Adrenal gland (tissue), 5 donors: ENCODE measurements around the gene PKP4.

Experiments
- POLR2A ChIP-seq, 2 donors: fragments of 450-650 bp; IDR thresholded peaks; one replicate each; pipeline ENCODE4 v1.6.1; 2017; ENCODE audit warnings: antibody characterized with exemption in 2 of 2, mild to moderate bottlenecking in 2 of 2, moderate library complexity in 1 of 2
- TF ChIP-seq, protein P1 (sequence below), 6 experiments: fragments of 450-650 bp in 4 of 6; fragments of 200-600 bp in 2 of 6; sonication (generic) in 1 of 6; IDR thresholded peaks; 1 replicate in 5 of 6; 2 replicates in 1 of 6; pipeline versions ENCODE4 v1.5.1 to v1.8.0; 2016 to 2021; ENCODE audit warnings: antibody characterized with exemption in 6 of 6, mild to moderate bottlenecking in 2 of 6, moderate library complexity in 1 of 6
- donor health status: DM: no; HTN: no; CAD: no.

DNA sequence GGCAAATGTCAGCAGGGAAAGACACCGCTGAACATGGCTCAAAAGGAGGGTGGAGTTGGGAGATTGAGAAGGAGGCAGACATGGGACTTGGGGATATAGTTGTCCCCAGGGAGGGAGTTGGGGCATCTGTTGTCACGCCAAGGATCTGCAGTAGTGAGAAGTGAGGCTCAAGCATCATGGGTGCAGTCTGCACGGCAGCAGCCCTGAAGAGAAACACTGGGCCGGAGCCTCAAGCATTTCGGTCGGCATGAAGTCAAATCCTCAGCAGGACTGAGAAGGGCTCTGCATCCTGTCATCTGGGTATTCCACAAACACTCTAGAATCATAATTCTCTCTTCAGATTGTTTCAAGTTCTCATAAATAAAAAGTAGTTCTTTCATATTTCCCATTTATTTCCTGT, 205.7 kb downstream of the PKP4 start:
- TF ChIP-seq, protein P1, sequence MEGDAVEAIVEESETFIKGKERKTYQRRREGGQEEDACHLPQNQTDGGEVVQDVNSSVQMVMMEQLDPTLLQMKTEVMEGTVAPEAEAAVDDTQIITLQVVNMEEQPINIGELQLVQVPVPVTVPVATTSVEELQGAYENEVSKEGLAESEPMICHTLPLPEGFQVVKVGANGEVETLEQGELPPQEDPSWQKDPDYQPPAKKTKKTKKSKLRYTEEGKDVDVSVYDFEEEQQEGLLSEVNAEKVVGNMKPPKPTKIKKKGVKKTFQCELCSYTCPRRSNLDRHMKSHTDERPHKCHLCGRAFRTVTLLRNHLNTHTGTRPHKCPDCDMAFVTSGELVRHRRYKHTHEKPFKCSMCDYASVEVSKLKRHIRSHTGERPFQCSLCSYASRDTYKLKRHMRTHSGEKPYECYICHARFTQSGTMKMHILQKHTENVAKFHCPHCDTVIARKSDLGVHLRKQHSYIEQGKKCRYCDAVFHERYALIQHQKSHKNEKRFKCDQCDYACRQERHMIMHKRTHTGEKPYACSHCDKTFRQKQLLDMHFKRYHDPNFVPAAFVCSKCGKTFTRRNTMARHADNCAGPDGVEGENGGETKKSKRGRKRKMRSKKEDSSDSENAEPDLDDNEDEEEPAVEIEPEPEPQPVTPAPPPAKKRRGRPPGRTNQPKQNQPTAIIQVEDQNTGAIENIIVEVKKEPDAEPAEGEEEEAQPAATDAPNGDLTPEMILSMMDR (IDR thresholded peaks at IDR 0.05): no peak
- TF ChIP-seq POLR2A (IDR thresholded peaks at IDR 0.05): no peak
